ENCODE measurements around the gene ANKRD33B.
"Not testable (repeated sequence)": the region's sequence is repeated elsewhere in the genome, so short reads cannot be mapped to it uniquely, and the experiment has no call there.

ANKRD33B gene

GRCh38 chr5:10622810-10623209 lies 58.9 kb downstream of the ANKRD33B start:
- DNase-seq: no peak

DNA sequence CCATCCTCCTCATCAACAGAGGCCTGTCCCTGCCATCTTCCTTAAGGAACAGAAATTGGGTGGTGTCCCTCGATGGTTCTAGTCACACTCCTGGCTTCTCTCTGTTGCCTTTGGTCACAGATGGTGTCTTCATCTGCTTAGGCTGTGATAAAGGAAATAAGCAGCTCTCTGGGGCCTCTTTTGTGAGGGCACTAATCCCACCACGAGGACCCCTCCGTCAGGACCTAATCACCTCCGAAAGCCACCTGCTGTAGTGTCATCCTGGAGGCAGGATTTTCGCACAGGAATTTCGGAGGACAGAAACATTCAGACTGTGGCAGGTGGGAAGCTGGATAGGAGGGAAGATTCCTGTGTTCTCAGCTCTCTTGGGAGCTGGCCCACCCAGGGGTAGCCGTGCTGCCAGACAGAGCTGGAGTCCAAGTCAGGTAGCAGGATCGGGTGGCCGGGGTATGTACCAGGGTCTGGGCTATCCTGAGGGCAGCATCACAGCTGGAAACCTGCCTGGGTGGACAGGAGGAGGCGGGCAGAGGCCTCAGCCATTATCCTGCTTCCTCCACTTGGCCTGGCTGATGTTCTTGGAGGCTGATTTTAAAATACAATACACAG lies 59.5 kb downstream of the ANKRD33B start:
- no peak for DNase-seq

DNA sequence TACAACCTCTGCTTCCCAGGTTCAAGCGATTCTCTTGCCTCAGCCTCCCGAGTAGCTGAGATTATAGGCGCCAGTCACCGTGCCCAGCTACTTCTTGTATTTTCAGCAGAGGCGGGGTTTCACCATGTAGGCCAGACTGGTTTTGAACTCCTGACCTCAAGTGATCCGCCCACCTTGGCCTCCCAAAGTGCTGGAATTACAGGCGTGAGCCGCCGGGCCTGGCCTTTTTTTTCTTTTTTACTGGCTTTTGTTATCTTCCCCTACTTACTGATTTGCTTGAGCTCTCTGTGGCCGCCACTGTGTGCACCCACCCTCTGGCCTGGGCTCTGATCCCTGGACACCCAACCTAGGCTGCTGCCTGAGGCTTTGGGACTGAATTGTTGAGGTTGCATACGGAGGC lies 60.3 kb downstream of the ANKRD33B start:
- DNase-seq: no peak

DNA sequence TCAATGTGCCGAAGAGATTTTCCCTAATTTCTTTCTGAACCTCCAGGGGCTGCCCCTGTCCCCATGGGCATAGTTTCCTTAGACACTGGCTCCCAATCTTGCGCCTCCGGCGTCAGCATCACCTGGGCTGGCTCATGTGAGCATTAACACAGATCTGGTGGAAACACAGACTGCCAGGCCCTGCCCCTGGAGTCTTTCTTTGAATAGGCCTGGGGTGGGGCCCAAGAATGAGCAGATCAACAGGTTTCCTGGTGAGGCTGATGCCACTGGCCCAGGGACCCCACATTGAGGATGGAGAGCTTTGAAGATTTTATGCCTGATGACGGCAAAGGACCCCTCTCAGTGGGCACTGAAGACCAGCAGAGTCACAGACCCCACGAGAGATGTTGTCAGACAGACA lies 60.8 kb downstream of the ANKRD33B start:
- DNase-seq: no peak

GRCh38 chr5:10625700-10626472 lies 62.0 kb downstream of the ANKRD33B start:
- DNase-seq: no peak

DNA sequence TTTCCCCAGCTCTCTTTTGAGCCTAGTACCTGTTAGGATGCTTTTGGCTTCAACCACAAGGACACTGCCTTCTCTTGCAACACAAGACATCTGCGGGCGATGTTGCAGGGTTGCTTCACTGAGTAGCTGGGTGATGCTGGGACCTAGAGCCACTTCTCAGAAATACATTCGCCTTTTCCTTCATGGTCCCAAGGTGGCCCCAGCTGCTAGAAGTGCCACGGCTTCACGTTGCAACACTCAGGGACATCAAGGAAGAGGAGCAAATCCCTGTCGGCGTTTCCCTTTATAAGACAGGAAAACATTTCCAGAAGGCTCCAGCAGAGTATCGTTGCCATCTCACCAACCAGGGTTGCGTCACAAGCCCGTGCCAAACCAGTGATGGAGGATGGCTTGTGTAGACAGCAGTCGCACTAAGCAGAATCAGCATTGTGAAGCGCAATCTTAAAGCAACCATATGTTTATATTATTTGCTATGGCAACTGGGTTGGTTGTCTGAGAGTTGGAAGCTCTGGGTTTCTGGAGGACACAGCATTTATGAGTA lies 62.7 kb downstream of the ANKRD33B start:
- no peak for DNase-seq

DNA sequence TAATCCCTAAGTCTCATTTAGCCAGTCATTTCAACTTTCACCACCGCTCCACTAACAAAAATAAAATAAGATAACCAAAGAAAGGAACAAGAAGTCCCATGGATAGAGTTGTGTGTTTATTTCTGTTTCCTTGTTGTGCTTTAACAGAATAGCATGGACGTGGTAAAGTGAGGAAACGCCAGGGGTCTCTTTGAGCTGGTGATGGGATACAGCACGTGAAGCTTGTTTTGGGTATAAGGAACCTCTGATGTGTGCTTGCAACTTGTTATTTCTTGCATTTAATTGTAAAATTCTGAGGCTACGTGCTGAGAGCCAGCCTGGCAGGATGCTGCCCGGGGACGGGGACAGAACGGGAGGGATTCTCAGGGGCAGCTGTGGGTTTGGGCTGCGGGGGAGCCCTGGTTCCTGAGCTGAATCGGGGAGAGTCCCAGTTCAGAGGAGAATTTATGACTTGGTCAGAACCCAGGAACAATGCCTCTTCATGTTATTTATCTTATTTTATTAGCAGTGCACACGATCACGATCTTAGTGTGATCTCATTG lies 63.4 kb downstream of the ANKRD33B start:
- no peak for DNase-seq

GRCh38 chr5:10628601-10629000 lies 64.7 kb downstream of the ANKRD33B start:
- no peak for DNase-seq

- no peak for DNase-seq
These were observed 65.8 kb downstream of the ANKRD33B start for GRCh38 chr5:10629682-10630081.

DNA sequence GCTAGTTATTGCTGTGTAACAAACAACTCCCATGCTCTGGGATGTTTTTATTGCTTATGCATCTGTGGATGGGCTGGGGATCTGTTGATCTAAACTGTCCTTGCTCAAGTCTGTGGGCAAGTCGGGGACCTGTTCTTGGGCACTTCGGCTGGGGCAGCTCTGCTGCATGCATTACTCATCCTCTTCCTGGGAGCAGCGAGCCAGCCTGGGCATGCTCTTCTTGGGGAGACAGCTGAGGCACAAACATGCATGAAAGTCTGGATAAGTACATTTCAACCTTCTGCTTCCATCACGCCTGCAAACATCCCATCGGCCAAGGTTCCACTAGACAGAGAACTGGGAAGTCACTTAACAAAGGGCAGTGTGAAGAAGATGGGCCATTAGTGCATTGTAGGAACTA lies 66.3 kb downstream of the ANKRD33B start:
- no peak for DNase-seq

- not testable (repeated sequence) for DNase-seq
These were observed 66.9 kb downstream of the ANKRD33B start for GRCh38 chr5:10630744-10631143.

DNA sequence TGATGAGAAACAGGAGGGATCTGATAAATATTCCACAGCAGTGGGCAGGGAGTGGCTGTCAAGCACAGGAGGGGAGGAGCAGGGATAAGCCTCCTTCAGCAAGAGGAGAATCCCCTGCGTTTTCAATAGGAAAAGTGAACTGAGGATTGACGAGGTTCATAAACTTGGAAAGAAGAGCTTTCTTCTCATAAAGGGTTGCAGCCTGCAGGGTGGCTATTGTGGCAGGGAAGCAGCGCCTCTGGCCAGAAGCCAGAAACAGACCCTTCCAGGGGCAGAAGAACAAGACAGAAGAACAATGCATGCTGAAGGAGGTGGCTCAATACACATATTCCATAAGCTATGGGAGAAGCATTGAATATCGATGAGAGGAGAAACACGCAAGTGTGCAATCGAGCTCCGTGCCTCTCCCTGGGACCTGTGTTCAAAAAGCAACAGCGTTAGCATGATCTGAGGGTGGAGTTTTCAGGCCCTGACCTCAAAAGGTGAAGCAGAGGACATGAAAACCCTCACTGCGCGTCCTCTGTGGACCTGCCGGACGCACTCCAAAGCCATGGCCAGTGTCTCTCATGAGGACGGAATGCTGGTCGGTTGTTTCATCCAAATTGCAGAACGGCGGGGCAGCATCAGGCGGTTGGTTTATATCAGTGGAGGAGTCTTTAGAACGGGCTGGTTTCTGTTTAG lies 67.6 kb downstream of the ANKRD33B start:
- no peak for DNase-seq

DNA sequence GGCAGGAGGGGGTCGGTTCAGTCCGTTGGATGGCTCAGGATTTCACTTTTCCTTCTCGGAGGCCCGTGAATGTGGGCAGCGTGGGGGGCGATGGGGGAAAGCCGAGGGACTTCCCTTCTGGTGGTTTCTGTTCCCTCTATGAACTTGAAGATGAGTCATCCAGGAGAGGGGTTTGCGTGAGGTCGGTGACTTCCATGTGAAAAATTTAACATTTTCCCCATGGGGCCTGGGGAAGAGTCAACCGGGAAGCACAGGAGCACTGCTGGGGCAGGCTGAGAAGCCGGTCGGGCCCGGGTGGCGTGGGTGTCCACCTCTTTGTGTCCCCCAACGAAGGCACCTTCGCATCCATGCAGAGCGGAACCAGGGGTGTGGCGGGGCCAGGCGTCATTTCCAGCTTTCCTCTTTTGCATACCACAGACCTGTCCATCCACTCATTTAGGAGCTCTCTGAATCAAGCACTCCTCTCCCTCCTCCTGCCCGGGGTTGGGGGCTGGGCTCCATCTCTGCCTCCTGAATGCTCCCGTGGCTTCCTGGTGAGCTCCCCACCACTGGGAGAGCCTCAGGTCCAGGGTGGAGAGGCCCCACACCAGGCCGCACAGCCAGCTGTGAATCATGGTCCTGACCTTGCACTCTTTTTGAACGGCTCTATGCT lies 68.4 kb downstream of the ANKRD33B start:
- DNase-seq: no peak

GRCh38 chr5:10633271-10634049 lies 69.6 kb downstream of the ANKRD33B start:
- no peak for DNase-seq

DNA sequence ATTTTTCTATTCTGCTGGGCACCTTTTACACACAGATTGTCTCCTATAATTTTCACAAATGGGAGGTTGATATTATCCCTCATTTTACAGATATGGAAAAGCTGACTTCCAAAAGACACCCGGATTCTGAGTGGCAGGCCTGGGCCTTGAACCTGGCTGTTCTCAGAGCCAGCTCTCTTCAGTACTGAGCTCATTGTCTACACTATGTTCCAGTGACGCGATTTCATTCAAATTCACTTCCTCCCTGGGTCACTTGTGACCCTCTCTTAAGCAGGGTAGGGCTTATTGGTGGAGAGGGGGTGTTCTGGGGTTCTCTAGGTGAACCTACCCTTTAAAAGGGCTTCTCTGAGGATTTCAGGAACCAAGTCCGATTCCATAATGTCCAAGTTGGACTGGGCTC lies 70.2 kb downstream of the ANKRD33B start:
- DNase-seq: no peak

- DNase-seq: no peak
These were observed 70.7 kb downstream of the ANKRD33B start for GRCh38 chr5:10634562-10634961.

DNA sequence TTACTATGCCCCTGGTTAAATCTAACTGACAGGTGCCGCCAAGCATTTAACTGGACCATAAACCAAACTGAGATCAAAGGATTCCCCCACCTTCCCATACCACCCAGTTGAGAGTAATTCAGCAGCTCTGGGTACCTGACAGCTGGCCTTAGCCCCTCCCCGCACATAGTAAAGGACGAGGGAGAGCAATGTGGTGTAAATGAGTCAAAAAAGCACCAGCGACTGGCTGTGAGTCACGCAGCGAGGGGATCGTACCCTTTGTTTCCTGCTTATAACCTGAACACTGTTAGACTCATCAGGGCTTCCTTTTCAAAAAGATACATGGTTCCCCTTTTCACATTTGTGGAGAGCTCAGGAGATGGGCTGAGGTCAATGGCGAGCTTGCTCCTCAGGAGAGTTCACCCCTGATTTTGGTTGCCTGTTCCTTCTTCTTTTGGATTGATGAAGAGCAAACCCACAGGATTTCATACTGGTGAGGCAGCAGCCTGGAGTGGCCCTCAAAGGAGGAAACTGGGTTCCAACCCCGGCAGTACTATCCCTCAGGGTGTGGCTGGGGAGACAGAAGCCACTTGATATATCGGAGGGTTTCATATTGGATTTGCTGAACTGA lies 71.5 kb downstream of the ANKRD33B start:
- DNase-seq: peak; percentile 73

GRCh38 chr5:10635867-10636350 lies 72.0 kb downstream of the ANKRD33B start:
- no peak for DNase-seq

- no peak for DNase-seq
These were observed 72.7 kb downstream of the ANKRD33B start for GRCh38 chr5:10636363-10637142.

DNA sequence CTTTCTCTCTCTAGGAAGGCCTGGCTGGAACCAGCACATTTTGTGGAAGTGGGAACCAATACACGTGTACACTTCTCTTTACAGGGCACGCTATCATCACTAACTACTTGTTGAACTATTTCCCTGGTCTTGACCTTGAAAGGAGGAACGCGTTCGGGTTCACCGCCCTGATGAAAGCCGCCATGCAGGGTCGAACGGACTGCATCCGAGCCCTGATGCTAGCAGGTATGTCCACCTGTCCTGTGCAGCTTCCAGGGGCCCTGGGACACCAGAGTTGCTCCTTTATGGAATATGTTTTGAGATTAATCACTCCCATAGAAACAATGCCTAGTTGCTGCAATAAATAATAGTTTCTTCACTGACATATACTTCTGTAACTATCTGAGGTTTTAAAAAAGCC lies 74.1 kb downstream of the ANKRD33B start:
- no peak for DNase-seq

GRCh38 chr5:10638723-10639122 lies 74.9 kb downstream of the ANKRD33B start:
- DNase-seq: not testable (repeated sequence)
